CD4-positive, alpha-beta T cell treated with Interferon gamma for 1 hour (primary cell): ENCODE measurements around the gene NTN1.

Source experiments
- DNase-seq: peaks from one replicate; pipeline ENCODE4 v3.0.0-alpha.2; 2020

Gene NTN1

GRCh38 chr17:9006175-9006767, 15.0 kb upstream of the NTN1 start:
- no peak for DNase-seq

- no peak for DNase-seq
These were observed 14.1 kb upstream of the NTN1 start for GRCh38 chr17:9007052-9007714.

DNA sequence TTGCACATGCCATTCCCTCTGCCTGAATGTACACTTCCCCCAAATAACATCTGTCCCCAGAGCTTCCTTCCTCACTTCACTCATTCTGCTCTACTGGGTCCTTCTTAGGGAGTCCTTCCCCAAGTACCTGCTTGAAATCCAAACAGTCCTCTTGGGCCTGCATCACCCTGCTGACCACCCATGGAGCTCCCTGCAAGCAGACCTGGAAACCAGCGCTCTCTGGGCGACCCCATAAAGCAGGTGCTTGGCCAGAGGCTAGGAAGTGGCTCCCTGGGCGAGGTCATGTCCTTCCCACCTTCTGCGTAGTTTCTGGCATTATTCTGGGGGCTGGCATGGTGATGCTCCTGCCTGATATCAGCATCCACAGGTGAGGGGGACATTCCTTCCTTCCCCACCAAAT, 12.2 kb upstream of the NTN1 start:
- no peak for DNase-seq

DNA sequence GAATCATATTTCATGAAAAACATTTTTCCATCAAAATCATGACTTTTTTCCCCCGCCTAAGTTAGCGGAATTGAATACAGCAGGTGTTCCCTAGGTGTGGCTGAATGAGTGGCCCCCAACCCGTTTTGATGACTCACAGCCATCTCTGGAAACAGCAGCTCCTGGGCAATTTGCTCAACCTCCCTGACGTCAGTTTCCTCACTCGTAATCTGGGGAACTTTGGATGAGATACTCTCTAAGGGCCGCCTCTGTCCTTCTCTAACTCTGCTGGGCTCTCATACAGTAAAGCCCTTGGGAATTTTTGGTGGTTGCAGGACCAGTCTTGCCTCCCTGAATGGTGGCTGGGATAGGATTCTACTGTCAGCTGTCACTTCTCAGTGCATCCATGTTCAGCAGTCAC, 11.6 kb upstream of the NTN1 start:
- no peak for DNase-seq

- DNase-seq: no peak
These were observed 10.3 kb upstream of the NTN1 start for GRCh38 chr17:9011001-9011400.

- DNase-seq: no peak
These were observed 4.3 kb upstream of the NTN1 start for GRCh38 chr17:9016941-9017552.

DNA sequence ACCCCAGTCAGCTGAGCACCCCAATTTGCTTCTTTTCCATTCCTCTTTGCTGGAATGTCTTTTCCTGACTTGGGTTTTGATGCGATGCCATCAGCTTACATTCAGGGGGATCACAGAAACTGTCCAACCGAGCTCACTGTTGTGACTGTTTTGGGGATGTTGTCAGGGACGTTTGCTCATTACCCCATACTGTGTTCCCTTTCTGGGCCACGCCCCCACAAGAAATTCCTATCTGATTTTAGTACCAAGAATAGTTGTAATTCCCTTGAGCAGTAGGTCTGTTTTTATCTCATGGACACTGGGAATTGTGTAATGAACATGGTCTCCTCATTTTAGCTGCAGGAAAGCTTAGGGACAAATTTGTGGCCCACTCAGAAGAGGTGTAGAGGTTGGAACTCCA, 2.6 kb upstream of the NTN1 start:
- DNase-seq: no peak

GRCh38 chr17:9020096-9020823, 1.1 kb upstream of the NTN1 start:
- no peak for DNase-seq

DNA sequence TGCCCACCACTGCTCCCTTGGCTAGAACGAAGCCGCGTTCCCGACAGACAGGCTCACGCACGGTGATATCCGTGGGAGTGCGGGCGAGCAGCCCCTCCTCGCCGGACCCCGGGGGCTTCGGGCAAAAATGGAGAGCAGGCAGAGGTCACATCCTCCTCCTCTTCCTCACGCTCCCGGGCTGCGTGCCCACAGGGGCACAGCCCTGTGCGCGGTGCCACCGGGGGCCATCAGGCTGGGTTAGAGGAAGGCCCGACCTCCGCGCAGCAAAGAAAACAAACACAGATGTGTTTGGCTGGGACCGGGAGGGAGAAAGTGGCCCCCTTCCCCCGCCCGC, 519 bp upstream of the NTN1 start:
- no peak for DNase-seq

DNA sequence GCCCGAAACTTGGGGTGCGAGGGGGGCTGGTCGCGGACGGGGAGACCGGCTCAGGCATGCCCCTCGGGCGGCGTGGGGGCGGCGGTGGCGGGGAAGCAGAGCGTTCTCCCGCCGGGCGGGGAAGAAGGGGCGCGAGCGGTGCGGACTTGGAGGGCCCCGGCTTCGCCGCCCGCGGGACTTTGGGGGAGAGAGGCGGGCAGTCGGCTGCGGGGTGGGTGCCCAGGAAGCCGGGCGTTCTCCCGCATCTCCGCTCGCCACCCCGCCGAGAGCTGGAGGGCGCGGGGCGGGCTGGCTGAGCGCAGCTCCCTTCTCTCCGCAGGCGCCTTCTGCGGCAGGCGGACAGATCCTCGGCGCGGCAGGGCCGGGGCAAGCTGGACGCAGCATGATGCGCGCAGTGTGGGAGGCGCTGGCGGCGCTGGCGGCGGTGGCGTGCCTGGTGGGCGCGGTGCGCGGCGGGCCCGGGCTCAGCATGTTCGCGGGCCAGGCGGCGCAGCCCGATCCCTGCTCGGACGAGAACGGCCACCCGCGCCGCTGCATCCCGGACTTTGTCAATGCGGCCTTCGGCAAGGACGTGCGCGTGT, 772 bp downstream of the NTN1 start:
- no peak for DNase-seq

GRCh38 chr17:9022573-9023391, 1.5 kb downstream of the NTN1 start:
- no peak for DNase-seq

DNA sequence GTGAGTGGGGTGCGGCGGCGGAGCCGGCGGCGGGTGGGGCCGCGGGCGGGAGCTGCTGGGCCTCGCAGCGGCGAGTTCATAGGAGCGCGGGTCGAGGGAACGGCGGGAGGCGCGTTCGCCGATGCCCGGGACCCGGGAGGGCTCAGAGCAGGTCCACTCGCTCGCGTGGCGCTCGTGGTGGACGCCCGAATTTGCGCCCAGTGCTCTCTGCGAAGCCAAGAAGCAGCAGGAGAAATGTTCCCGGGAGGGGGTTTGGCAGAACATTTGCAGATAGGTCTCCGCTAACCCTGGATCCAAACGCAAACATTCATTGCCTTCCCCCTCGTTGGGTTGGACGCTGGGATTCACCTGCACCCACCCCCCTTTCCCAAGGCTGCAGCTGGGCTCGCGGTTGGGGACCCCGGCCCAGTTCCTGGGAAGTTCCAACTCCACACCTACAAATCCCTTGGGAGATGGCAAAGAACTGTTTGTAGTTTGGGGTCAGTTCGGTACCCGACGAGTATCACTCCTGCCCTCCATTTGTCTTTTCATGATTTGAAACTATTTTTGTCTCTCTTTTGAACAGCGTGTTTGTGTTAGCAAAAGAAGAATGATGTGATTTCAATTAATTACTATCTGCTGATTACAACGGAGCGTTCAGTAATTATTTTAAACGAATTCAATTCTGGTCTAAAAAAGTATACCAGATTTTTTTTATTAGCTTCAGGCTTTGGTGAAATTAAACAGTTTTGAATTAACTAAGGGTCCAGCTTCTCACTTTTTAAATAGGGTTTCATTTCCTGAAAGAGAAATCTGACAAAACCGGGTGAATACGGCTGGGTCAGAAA, 2.3 kb downstream of the NTN1 start:
- no peak for DNase-seq

GRCh38 chr17:9024497-9024896, 3.2 kb downstream of the NTN1 start:
- DNase-seq: no peak

DNA sequence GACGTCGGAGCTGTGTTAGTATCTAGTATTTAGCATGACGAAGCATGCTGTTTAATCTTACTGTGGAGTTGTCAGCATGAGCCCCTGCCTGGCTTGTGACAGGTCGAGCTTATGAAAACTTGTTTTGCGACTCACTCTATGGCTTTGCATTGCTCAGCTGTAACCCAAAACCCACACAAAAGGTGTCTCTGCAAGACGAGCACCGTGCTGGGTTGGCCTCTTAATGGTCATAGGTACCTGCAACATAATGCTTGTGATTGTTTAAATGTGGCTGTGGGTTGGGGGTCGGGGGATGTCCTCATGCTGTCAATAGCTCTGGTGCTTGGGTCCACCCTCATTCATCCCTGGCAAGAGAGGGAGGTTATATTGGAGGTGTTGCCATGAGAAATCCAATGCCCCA, 5.4 kb downstream of the NTN1 start:
- no peak for DNase-seq

GRCh38 chr17:9028202-9028987, 7.1 kb downstream of the NTN1 start:
- DNase-seq: no peak

- no peak for DNase-seq
These were observed 7.8 kb downstream of the NTN1 start for GRCh38 chr17:9028988-9029570.

DNA sequence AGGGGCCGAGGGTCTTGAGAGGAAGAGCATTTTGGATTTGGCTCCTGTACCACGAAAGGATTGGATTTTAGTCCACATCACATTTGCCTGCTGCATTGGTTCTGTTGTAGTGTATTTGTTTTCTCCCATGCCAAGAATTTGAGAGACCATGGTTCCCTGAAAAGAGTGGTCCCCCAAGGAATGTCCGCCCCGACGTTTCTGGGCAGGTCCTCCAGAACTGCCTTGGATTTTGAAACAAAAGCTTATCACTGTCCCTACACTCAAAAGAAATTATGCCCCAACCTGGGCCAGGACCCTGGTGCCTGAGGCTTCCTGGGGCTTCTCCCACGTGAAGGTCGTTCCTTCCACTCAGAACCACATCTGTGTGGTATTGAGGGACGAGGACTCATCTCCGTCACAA, 10.8 kb downstream of the NTN1 start:
- DNase-seq: no peak

DNA sequence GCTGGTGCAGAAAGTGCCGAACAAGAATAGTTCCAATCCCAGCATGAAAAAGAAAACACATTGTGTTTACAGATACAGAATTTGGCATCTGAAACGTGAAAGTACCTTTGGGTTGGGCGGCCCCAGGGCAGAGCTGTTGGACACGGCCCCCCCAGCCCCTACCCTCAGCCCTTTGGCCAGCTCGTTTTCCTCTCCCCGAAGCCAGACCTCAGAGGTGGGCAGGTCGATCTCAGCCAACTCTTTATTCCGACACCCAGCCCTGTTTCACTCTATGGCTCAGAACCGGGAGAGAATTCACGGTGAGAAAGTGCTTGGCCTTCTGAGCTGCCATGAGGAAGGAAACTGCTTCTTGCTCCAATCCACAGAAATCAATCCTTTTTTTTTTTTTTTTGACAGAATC, 11.3 kb downstream of the NTN1 start:
- DNase-seq: no peak

- DNase-seq: no peak
These were observed 13.9 kb downstream of the NTN1 start for GRCh38 chr17:9035249-9035648.

DNA sequence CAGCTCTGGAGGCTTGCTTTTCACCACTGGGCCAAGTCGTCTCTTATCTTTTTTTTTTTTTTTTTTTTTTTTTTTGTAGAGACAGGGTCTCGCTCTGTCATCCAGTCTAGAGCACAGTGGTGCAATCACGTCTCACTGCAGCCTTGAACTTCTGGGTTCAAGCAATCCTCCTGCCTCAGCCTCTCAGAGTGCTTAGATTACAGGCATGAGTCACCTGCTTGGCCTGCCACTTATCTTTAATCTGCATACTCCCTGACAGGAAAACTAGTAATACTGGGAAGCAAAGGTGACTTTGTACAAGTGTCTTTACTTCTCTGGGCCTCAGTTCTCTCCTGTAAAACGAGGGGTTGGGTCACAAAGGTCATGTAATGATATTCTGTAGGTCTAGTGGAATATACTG, 15.0 kb downstream of the NTN1 start:
- DNase-seq: no peak

DNA sequence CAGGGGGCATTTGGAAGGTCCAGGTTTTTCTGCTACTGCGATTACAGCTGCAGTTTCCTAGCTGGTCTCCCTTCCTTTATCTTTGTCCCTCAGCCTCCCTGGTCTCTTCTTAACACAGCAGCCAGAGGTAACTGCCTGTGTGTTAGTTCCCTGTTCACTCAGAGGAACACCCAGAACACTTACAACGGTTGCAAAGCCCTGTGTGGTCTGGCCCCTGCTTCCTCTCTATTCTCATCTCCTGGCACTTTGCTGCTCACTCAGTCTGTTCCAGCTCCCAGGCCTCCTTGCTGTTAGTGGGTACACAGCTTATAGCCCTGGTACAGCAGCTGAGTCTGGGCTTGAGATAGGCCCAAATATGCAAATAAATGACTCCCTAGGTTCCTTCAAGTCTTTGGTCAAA, 16.4 kb downstream of the NTN1 start:
- no peak for DNase-seq
